ENCODE results near the gene ZBTB46.
"Not testable (repeated sequence)": the region's sequence is repeated elsewhere in the genome, so short reads cannot be mapped to it uniquely, and the experiment has no call there.

ZBTB46 gene

GRCh38 chr20:63809856-63810255, 21.2 kb downstream of the ZBTB46 start:
- H3K27ac ChIP-seq, result no peak overlapping the region
- ChIA-PET CTCF (interaction anchor here (0.6 to 1.5 kb wide), 5 partner anchors 8 to 14 kb away, joined by 3 to 4 read pairs (median 4); no protein-coding TSS in a partner anchor), POLR2A (ENCODE audit: low non-redundant PET) (no interaction called here)
- no peak for TF ChIP-seq CTCF (conservative IDR thresholded peaks at IDR 0.05; ENCODE audit: low read depth)
- DNase-seq (ENCODE audit: low spot score), result no peak

GRCh38 chr20:63808964-63809674, 21.9 kb downstream of the ZBTB46 start:
- no peak for TF ChIP-seq CTCF (conservative IDR thresholded peaks at IDR 0.05; ENCODE audit: low read depth)
- ChIA-PET POLR2A (ENCODE audit: low non-redundant PET) (no interaction called here), CTCF (interaction anchor here (0.6 to 1.5 kb wide), 8 partner anchors 9 to 1410 kb away, joined by 3 to 5 read pairs (median 4); no protein-coding TSS in a partner anchor)
- no peak overlapping the region for H3K27ac ChIP-seq
- no peak for DNase-seq (ENCODE audit: low spot score)

- CTCF ChIA-PET, result interaction anchor here (0.6 to 1.5 kb wide), 5 partner anchors 11 to 1409 kb away, joined by 3 to 4 read pairs (median 3); no protein-coding TSS in a partner anchor
- POLR2A ChIA-PET (ENCODE audit: low non-redundant PET), result no interaction called here
- TF ChIP-seq CTCF (conservative IDR thresholded peaks at IDR 0.05; ENCODE audit: low read depth), result no peak
- no peak overlapping the region for H3K27ac ChIP-seq
- no peak for DNase-seq (ENCODE audit: low spot score)
Measured at GRCh38 chr20:63808145-63808724, 22.8 kb downstream of the ZBTB46 start.

- no peak for DNase-seq (ENCODE audit: low spot score)
- H3K27ac ChIP-seq, result no peak overlapping the region
- ChIA-PET POLR2A (ENCODE audit: low non-redundant PET) (no interaction called here), CTCF (interaction anchor here (0.6 kb wide), 1 partner anchor 15 kb away, joined by 4 read pairs; no protein-coding TSS in a partner anchor)
- TF ChIP-seq CTCF (conservative IDR thresholded peaks at IDR 0.05; ENCODE audit: low read depth), result no peak
Measured at GRCh38 chr20:63807654-63808053, 23.4 kb downstream of the ZBTB46 start.

- DNase-seq (ENCODE audit: low spot score), result no peak
- ChIA-PET POLR2A (ENCODE audit: low non-redundant PET) (no interaction called here), CTCF (interaction anchor here (0.7 to 1.3 kb wide), 2 partner anchors 9 to 308 kb away, joined by 3 to 4 read pairs; no protein-coding TSS in a partner anchor)
- no peak for TF ChIP-seq CTCF (conservative IDR thresholded peaks at IDR 0.05; ENCODE audit: low read depth)
- H3K27ac ChIP-seq, result no peak overlapping the region
Measured at GRCh38 chr20:63804308-63804636, 26.8 kb downstream of the ZBTB46 start.

- DNase-seq (ENCODE audit: low spot score), result no peak
- ChIA-PET CTCF (no interaction called here), POLR2A (ENCODE audit: low non-redundant PET) (no interaction called here)
- no peak overlapping the region for H3K27ac ChIP-seq
- TF ChIP-seq CTCF (conservative IDR thresholded peaks at IDR 0.05; ENCODE audit: low read depth), result no peak
Measured at GRCh38 chr20:63802469-63803240, 28.4 kb downstream of the ZBTB46 start.

- ChIA-PET CTCF (interaction anchor here (1.1 kb wide), 1 partner anchor 15 kb away, joined by 3 read pairs; no protein-coding TSS in a partner anchor), POLR2A (ENCODE audit: low non-redundant PET) (interaction anchor here (0.5 kb wide), 1 partner anchor 185 kb away, joined by 3 read pairs; no protein-coding TSS in a partner anchor)
- not testable (repeated sequence) for DNase-seq (ENCODE audit: low spot score); H3K27ac ChIP-seq
Measured at GRCh38 chr20:63801174-63801573, 29.9 kb downstream of the ZBTB46 start.

- POLR2A ChIA-PET (ENCODE audit: low non-redundant PET); H3K27ac ChIP-seq; DNase-seq (ENCODE audit: low spot score): not testable (repeated sequence)
- CTCF ChIA-PET, result interaction anchor here (1.1 to 1.5 kb wide), 2 partner anchors 9 to 14 kb away, joined by 3 to 4 read pairs; no protein-coding TSS in a partner anchor
Measured at GRCh38 chr20:63800411-63800810, 30.7 kb downstream of the ZBTB46 start.

GRCh38 chr20:63799127-63799526, 31.9 kb downstream of the ZBTB46 start:
- POLR2A ChIA-PET (ENCODE audit: low non-redundant PET); DNase-seq (ENCODE audit: low spot score); H3K27ac ChIP-seq: not testable (repeated sequence)
- CTCF ChIA-PET, result interaction anchor here (0.6 to 1.5 kb wide), 4 partner anchors 13 to 189 kb away, joined by 3 to 7 read pairs (median 5); no protein-coding TSS in a partner anchor

Measured in RWPE1 (cell line).